Astrocyte (in vitro differentiated cells and primary cell): ENCODE measurements around the gene ARHGAP26. TPM values are rescaled to one million over a fixed set of nuclear protein-coding genes. Genes with fewer than 3 reads are reported as not detected.

ENCODE experiments used
- DNase-seq: peaks from one replicate; pipeline ENCODE4 v3.0.0-alpha.2; 2010; ENCODE audit warnings: low read depth
- FAIRE-seq: peaks from 2 replicates; lab custom pipeline; 2011; peaks lifted over from hg19 to GRCh38; lab: Jason Lieb, UNC
- H2AFZ ChIP-seq: 2 replicates; pipeline ENCODE4 v1.6.0; 2012; ENCODE audit warnings: low read depth, low read length, inconsistent platforms
- H3K27ac ChIP-seq: 2 replicates; pipeline ENCODE4 v1.5.1; 2011; ENCODE audit warnings: low read depth, low read length, inconsistent platforms
- H3K27me3 ChIP-seq: 2 replicates; pipeline ENCODE4 v1.6.0; 2011; ENCODE audit warnings: low read length, inconsistent platforms; ENCODE audit not compliant: insufficient read depth
- H3K36me3 ChIP-seq: 2 replicates; pipeline ENCODE4 v1.5.1; 2011; ENCODE audit warnings: low read length, inconsistent platforms; ENCODE audit not compliant: insufficient read depth
- H3K4me1 ChIP-seq: 2 replicates; pipeline ENCODE4 v1.5.1; 2011; ENCODE audit warnings: low read length, inconsistent platforms; ENCODE audit not compliant: insufficient read depth
- H3K4me2 ChIP-seq: 2 replicates; pipeline ENCODE4 v1.6.0; 2012; ENCODE audit warnings: low read length, inconsistent platforms
- H3K4me3 ChIP-seq: 2 replicates; pipeline ENCODE4 v1.5.1; 2011; ENCODE audit warnings: low read depth, mild to moderate bottlenecking, low read length, inconsistent platforms; ENCODE audit not compliant: insufficient read depth
- H3K79me2 ChIP-seq: 2 replicates; pipeline ENCODE4 v1.6.0; 2012; ENCODE audit warnings: mild to moderate bottlenecking, low read length, inconsistent platforms; ENCODE audit not compliant: insufficient read depth
- H3K9ac ChIP-seq: 2 replicates; pipeline ENCODE4 v1.6.0; 2012; ENCODE audit warnings: mild to moderate bottlenecking, low read length, inconsistent platforms
- H3K9me3 ChIP-seq: 2 replicates; pipeline ENCODE4 v1.5.1; 2012; ENCODE audit warnings: low read depth, mild to moderate bottlenecking, low read length, inconsistent platforms; ENCODE audit not compliant: insufficient read depth
- H4K20me1 ChIP-seq: 2 replicates; pipeline ENCODE4 v1.6.0; 2012; ENCODE audit warnings: low read length, inconsistent platforms; ENCODE audit not compliant: insufficient read depth
- H3K27ac Mint-ChIP-seq: one replicate; pipeline ENCODE4 v1.8.0; 2021; ENCODE audit warnings: mild to moderate bottlenecking, mixed read lengths; ENCODE audit not compliant: unreplicated experiment
- H3K27me3 Mint-ChIP-seq: one replicate; pipeline ENCODE4 v1.8.0; 2021; ENCODE audit warnings: low read depth, mixed read lengths; ENCODE audit not compliant: unreplicated experiment
- H3K36me3 Mint-ChIP-seq: one replicate; pipeline ENCODE4 v1.8.0; 2021; ENCODE audit warnings: low read depth, mixed read lengths; ENCODE audit not compliant: unreplicated experiment
- H3K4me1 Mint-ChIP-seq: one replicate; pipeline ENCODE4 v1.8.0; 2021; ENCODE audit warnings: low read depth, mixed read lengths; ENCODE audit not compliant: unreplicated experiment
- H3K4me3 Mint-ChIP-seq: one replicate; pipeline ENCODE4 v1.8.0; 2021; ENCODE audit warnings: mild to moderate bottlenecking, moderate library complexity, mixed read lengths; ENCODE audit not compliant: unreplicated experiment
- H3K9me3 Mint-ChIP-seq: one replicate; pipeline ENCODE4 v1.8.0; 2021; ENCODE audit warnings: mild to moderate bottlenecking, mixed read lengths; ENCODE audit not compliant: unreplicated experiment
- CTCF ChIP-seq: IDR thresholded peaks from 2 replicates; pipeline ENCODE4 v1.5.1; 2011; ENCODE audit warnings: low read depth, mild to moderate bottlenecking, inconsistent platforms, low read length, moderate library complexity; ENCODE audit not compliant: insufficient read depth
- EZH2 ChIP-seq: IDR thresholded peaks from 2 replicates; pipeline ENCODE4 v1.6.1; 2012; ENCODE audit warnings: mild to moderate bottlenecking, low read length, inconsistent platforms; ENCODE audit not compliant: insufficient read depth
- total RNA-seq: library from RNA; stranded (reverse); gene quantifications from 2 replicates; pipeline ENCODE4 v1.2.1, GENCODE V29; 2021

The ARHGAP26 gene
- total RNA-seq, 1 donor from 2014 or later: 5.6 TPM

- Histone ChIP-seq H2AFZ (no peak overlapping the region), H3K36me3 (no peaks in the 10 kb centered on the region), H3K4me1 (no peaks in the 10 kb centered on the region), H3K9me3 (no peaks in the 10 kb centered on the region), H3K27me3 (no peaks in the 10 kb centered on the region), H4K20me1 (no peaks in the 10 kb centered on the region), H3K9ac (no peak overlapping the region), H3K4me2 (no peak overlapping the region), H3K27ac (no peak overlapping the region), H3K79me2 (no peaks in the 10 kb centered on the region), H3K4me3 (no peak overlapping the region)
- H3K4me3 Mint-ChIP-seq: no peak overlapping the region
- H3K4me1 Mint-ChIP-seq: peaks cover 7% of the 10 kb centered on the region
- H3K9me3 Mint-ChIP-seq: no peaks in the 10 kb centered on the region
- no peak for FAIRE-seq
- DNase-seq: no peak
- no peak overlapping the region for H3K27ac Mint-ChIP-seq
- H3K36me3 Mint-ChIP-seq: no peaks in the 10 kb centered on the region
- no peak for TF ChIP-seq CTCF
- no peak for TF ChIP-seq EZH2
- no peaks in the 10 kb centered on the region for H3K27me3 Mint-ChIP-seq
Observed at GRCh38 chr5:142808878-142809598, 38.9 kb downstream of the ARHGAP26 start.

GRCh38 chr5:142810081-142810480 lies 39.9 kb downstream of the ARHGAP26 start:
- no peaks in the 10 kb centered on the region for H3K9me3 ChIP-seq
- no peaks in the 10 kb centered on the region for H3K9me3 Mint-ChIP-seq
- H3K4me3 ChIP-seq: no peak overlapping the region
- H3K4me3 Mint-ChIP-seq: no peak overlapping the region
- no peaks in the 10 kb centered on the region for H3K36me3 ChIP-seq
- TF ChIP-seq CTCF: no peak
- no peak for TF ChIP-seq EZH2
- H3K27ac ChIP-seq: no peak overlapping the region
- H3K27me3 Mint-ChIP-seq: no peaks in the 10 kb centered on the region
- no peak for FAIRE-seq
- H3K9ac ChIP-seq: no peak overlapping the region
- H3K79me2 ChIP-seq: no peaks in the 10 kb centered on the region
- no peak overlapping the region for H3K27ac Mint-ChIP-seq
- no peaks in the 10 kb centered on the region for H4K20me1 ChIP-seq
- DNase-seq: peak; percentile 22
- peaks cover 7% of the 10 kb centered on the region for H3K4me1 Mint-ChIP-seq
- H3K4me2 ChIP-seq: no peak overlapping the region
- H3K27me3 ChIP-seq: no peaks in the 10 kb centered on the region
- H3K4me1 ChIP-seq: no peaks in the 10 kb centered on the region
- no peak overlapping the region for H2AFZ ChIP-seq
- no peaks in the 10 kb centered on the region for H3K36me3 Mint-ChIP-seq

- no peaks in the 10 kb centered on the region for H3K4me1 ChIP-seq
- Mint-ChIP-seq H3K36me3 (no peaks in the 10 kb centered on the region), H3K4me3 (no peak overlapping the region), H3K27me3 (no peaks in the 10 kb centered on the region), H3K27ac (no peak overlapping the region), H3K9me3 (peaks cover 3% of the 10 kb centered on the region), H3K4me1 (peaks cover 7% of the 10 kb centered on the region)
- no peaks in the 10 kb centered on the region for H3K36me3 ChIP-seq
- DNase-seq (no peak), FAIRE-seq (no peak)
- H3K9me3 ChIP-seq: no peaks in the 10 kb centered on the region
- H3K27me3 ChIP-seq: no peaks in the 10 kb centered on the region
- H3K79me2 ChIP-seq: no peaks in the 10 kb centered on the region
- H2AFZ ChIP-seq: no peak overlapping the region
- H4K20me1 ChIP-seq: no peaks in the 10 kb centered on the region
- H3K27ac ChIP-seq: no peak overlapping the region
- H3K9ac ChIP-seq: no peak overlapping the region
- TF ChIP-seq EZH2: no peak
- no peak for TF ChIP-seq CTCF
- no peak overlapping the region for H3K4me2 ChIP-seq
- no peak overlapping the region for H3K4me3 ChIP-seq
Observed at GRCh38 chr5:142810743-142811290, 40.6 kb downstream of the ARHGAP26 start.
